Measurements from ENCODE around the gene SPINT2. TPM values are rescaled to one million over a fixed set of nuclear protein-coding genes. Genes with fewer than 3 reads are reported as not detected.

The SPINT2 gene
- total and polyA plus RNA-seq, 2 of the 13 experiments (the other 11 are each of a cell fraction or from before 2014, with no cell fraction given): 0.31 to 0.77 TPM

DNA sequence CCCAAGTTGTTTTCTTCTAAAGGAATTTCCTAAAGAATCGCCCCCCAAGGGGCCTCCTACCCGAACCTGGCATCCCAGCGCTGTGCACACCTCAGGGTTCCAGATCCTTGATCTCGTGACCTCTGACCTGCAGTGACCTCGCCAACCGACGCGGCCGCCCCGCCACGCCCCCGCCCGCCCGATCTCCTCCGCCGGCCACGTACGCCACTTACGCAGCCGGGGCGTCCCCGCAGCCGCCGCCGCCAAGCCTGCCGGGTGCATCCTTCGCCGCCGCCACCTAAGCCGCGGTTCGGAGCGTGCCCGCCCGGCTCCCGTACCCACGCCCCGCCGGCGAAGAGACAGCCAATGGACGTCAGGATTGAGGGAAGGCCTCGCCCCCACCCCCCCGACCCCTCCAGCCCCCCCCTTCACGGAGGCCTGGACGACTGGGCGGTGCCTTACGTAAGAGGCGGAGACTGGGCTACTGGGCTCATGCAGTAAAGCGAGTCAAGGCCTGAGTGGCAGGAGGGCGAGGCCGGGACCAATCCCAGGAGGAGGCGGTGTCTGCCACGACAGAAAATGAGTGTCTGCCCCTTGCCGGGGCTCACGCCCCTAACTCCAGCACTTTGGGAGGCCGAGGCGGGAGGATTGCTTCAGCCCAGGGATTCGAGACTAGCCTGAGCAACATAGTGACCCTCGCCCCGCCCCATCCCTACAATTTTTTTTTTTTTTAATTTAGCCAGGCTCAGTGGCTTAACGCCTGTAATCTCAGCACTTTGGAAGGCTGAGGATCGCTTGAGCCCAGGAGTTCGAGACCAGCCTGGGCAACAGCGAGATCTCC, 51.5 kb downstream of the SPINT2 start, which contains the start of gene YIF1B (continued):
- TF ChIP-seq ZNF468 (CRISPR knock-in tag; IDR thresholded peaks at IDR 0.05) (no peak), KAT7 (CRISPR knock-in tag; IDR thresholded peaks at IDR 0.05; ENCODE audit: borderline replicate concordance) (no peak), TERF1 (CRISPR knock-in tag; IDR thresholded peaks at IDR 0.05) (no peak), MEIS2 (CRISPR knock-in tag; IDR thresholded peaks at IDR 0.05) (peak; percentile 44; the same call in 1 of the 2 replicates), TCF7L2 (IDR thresholded peaks at IDR 0.05; ENCODE audit: low read depth, low read length) (no peak), SAP130 (CRISPR knock-in tag; IDR thresholded peaks at IDR 0.05; ENCODE audit: low read depth) (peak; percentile 84), ZNF614 (CRISPR knock-in tag; IDR thresholded peaks at IDR 0.05; ENCODE audit: borderline replicate concordance) (no peak), SP2 (CRISPR knock-in tag; IDR thresholded peaks at IDR 0.05) (no peak), REPIN1 (CRISPR knock-in tag; IDR thresholded peaks at IDR 0.05; ENCODE audit: borderline replicate concordance, low read depth) (no peak), GPN1 (CRISPR knock-in tag; IDR thresholded peaks at IDR 0.05; ENCODE audit: borderline replicate concordance) (no peak), RXRB (CRISPR knock-in tag; IDR thresholded peaks at IDR 0.05; ENCODE audit: borderline replicate concordance) (no peak; the same call in 1 of the 2 replicates), ZNF670 (CRISPR knock-in tag; IDR thresholded peaks at IDR 0.05; ENCODE audit: borderline replicate concordance) (no peak), PLRG1 (conservative IDR thresholded peaks at IDR 0.05) (no peak), AKAP8 (CRISPR knock-in tag; IDR thresholded peaks at IDR 0.05) (no peak)
- TF ChIP-seq, protein P1, sequence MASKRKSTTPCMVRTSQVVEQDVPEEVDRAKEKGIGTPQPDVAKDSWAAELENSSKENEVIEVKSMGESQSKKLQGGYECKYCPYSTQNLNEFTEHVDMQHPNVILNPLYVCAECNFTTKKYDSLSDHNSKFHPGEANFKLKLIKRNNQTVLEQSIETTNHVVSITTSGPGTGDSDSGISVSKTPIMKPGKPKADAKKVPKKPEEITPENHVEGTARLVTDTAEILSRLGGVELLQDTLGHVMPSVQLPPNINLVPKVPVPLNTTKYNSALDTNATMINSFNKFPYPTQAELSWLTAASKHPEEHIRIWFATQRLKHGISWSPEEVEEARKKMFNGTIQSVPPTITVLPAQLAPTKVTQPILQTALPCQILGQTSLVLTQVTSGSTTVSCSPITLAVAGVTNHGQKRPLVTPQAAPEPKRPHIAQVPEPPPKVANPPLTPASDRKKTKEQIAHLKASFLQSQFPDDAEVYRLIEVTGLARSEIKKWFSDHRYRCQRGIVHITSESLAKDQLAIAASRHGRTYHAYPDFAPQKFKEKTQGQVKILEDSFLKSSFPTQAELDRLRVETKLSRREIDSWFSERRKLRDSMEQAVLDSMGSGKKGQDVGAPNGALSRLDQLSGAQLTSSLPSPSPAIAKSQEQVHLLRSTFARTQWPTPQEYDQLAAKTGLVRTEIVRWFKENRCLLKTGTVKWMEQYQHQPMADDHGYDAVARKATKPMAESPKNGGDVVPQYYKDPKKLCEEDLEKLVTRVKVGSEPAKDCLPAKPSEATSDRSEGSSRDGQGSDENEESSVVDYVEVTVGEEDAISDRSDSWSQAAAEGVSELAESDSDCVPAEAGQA (IDR thresholded peaks at IDR 0.05; ENCODE audit: low read depth): no peak
- TF ChIP-seq, protein P1 (CRISPR knock-in tag; IDR thresholded peaks at IDR 0.05; ENCODE audit: borderline replicate concordance): no peak
- TF ChIP-seq, protein P2, sequence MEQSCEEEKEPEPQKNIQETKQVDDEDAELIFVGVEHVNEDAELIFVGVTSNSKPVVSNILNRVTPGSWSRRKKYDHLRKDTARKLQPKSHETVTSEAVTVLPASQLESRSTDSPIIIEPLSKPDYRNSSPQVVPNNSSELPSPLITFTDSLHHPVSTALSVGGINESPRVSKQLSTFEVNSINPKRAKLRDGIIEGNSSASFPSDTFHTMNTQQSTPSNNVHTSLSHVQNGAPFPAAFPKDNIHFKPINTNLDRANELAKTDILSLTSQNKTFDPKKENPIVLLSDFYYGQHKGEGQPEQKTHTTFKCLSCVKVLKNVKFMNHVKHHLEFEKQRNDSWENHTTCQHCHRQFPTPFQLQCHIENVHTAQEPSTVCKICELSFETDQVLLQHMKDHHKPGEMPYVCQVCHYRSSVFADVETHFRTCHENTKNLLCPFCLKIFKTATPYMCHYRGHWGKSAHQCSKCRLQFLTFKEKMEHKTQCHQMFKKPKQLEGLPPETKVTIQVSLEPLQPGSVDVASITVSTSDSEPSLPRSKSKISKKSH (CRISPR knock-in tag; IDR thresholded peaks at IDR 0.05; ENCODE audit: borderline replicate concordance): no peak
